Muscle of leg (tissue), 11 donors: Measurements from ENCODE around the gene UBE2J1. TPM values are rescaled to one million over a fixed set of nuclear protein-coding genes. Genes with fewer than 3 reads are reported as not detected.
"Not testable (repeated sequence)": the region's sequence is repeated elsewhere in the genome, so short reads cannot be mapped to it uniquely, and the experiment has no call there.

Experiments
- DNase-seq: peaks from one replicate; pipeline ENCODE4 v3.0.0; 2013
- H3K27ac ChIP-seq: one replicate; pipeline ENCODE4 v1.5.1; 2013; ENCODE audit warnings: mild to moderate bottlenecking, low read length, control low read depth
- H3K27me3 ChIP-seq: one replicate; pipeline ENCODE4 v1.6.1; 2013; ENCODE audit warnings: low read length; ENCODE audit not compliant: control insufficient read depth, insufficient read depth
- H3K36me3 ChIP-seq: one replicate; pipeline ENCODE4 v1.6.1; 2013; ENCODE audit warnings: low read length; ENCODE audit not compliant: control insufficient read depth, insufficient read depth
- H3K4me1 ChIP-seq: one replicate; pipeline ENCODE4 v1.6.1; 2013; ENCODE audit warnings: low read length; ENCODE audit not compliant: control insufficient read depth, insufficient read depth
- H3K4me3 ChIP-seq: one replicate; pipeline ENCODE4 v1.5.1; 2013; ENCODE audit warnings: low read length, control low read depth
- H3K9me3 ChIP-seq: replicated peaks from 2 replicates; pipeline ENCODE4 v1.6.1; 2013; ENCODE audit warnings: low read depth, low read length; ENCODE audit not compliant: control insufficient read depth
- WGBS: methylation state at CpG from one replicate; pipeline ENCODE4 v1.1.5; 2013; ENCODE audit warnings: missing lambda C conversion rate; ENCODE audit not compliant: insufficient coverage; 5-methylcytosine and 5-hydroxymethylcytosine counted together
- polyA plus RNA-seq, 8 donors: library from polyadenylated mRNA; unstranded; fragments of 120-200 nt; gene quantifications; one replicate each; pipeline versions ENCODE4 v1.2.1 to v1.2.3, GENCODE V29; 2013; ENCODE audit warnings: inconsistent platforms in 1 of 8, low replicate concordance in 1 of 8; ENCODE audit not compliant: insufficient read length in 8 of 8, insufficient read depth in 1 of 8
- total RNA-seq: library from RNA; stranded (reverse); fragments of 120-200 nt; gene quantifications from one replicate; pipeline ENCODE4 v1.2.4, GENCODE V29; 2013

The UBE2J1 gene
- total and polyA plus RNA-seq, 9 donors = 28.3 to 45.9 (median 36.2) TPM

- H3K4me3 ChIP-seq = no peak overlapping the region
- H3K27ac ChIP-seq = no peak overlapping the region
- H3K36me3 ChIP-seq = no peaks in the 10 kb centered on the region
- H3K4me1 ChIP-seq = peaks cover 41% of the 10 kb centered on the region
- H3K9me3 ChIP-seq = no peaks in the 10 kb centered on the region
- no peak for DNase-seq
- no peaks in the 10 kb centered on the region for H3K27me3 ChIP-seq
- WGBS = 100% methylated on average over 1 of the region's 2 CpGs
Observed at GRCh38 chr6:89295981-89296380, 56.5 kb downstream of the UBE2J1 start.

GRCh38 chr6:89295116-89295515 lies 57.4 kb downstream of the UBE2J1 start:
- not testable (repeated sequence) for H3K9me3 ChIP-seq, DNase-seq, H3K36me3 ChIP-seq, H3K4me3 ChIP-seq, H3K27me3 ChIP-seq, H3K27ac ChIP-seq
- H3K4me1 ChIP-seq = peaks cover 49% of the 10 kb centered on the region
- no CpG with 5 or more reads among the region's 1 CpG for WGBS

- Histone ChIP-seq H3K36me3 (no peaks in the 10 kb centered on the region), H3K27ac (no peak overlapping the region), H3K4me3 (no peak overlapping the region), H3K4me1 (peaks cover 18% of the 10 kb centered on the region), H3K9me3 (no peaks in the 10 kb centered on the region), H3K27me3 (no peaks in the 10 kb centered on the region)
- WGBS = 79% methylated on average over 11 of the region's 11 CpGs
- DNase-seq = no peak
Observed at GRCh38 chr6:89291256-89291819, 61.2 kb downstream of the UBE2J1 start.

- H3K27ac ChIP-seq = no peak overlapping the region
- no peak overlapping the region for H3K4me3 ChIP-seq
- WGBS = 79% methylated on average over 12 of the region's 13 CpGs
- peaks cover 17% of the 10 kb centered on the region for H3K4me1 ChIP-seq
- H3K9me3 ChIP-seq = no peaks in the 10 kb centered on the region
- H3K36me3 ChIP-seq = no peaks in the 10 kb centered on the region
- peak; percentile 24 for DNase-seq
- H3K27me3 ChIP-seq = no peaks in the 10 kb centered on the region
Observed at GRCh38 chr6:89290401-89291155, 61.9 kb downstream of the UBE2J1 start.

- no CpG with 5 or more reads among the region's 3 CpGs for WGBS
- no peak for DNase-seq
- H3K4me1 ChIP-seq = peaks cover 17% of the 10 kb centered on the region
- no peak overlapping the region for H3K4me3 ChIP-seq
- no peaks in the 10 kb centered on the region for H3K27me3 ChIP-seq
- H3K9me3 ChIP-seq = no peaks in the 10 kb centered on the region
- no peak overlapping the region for H3K27ac ChIP-seq
- H3K36me3 ChIP-seq = no peaks in the 10 kb centered on the region
Observed at GRCh38 chr6:89289710-89290109, 62.8 kb downstream of the UBE2J1 start.

- Histone ChIP-seq H3K4me1 (peaks cover 17% of the 10 kb centered on the region), H3K4me3 (no peak overlapping the region), H3K36me3 (no peaks in the 10 kb centered on the region), H3K27me3 (no peaks in the 10 kb centered on the region), H3K27ac (no peak overlapping the region), H3K9me3 (no peaks in the 10 kb centered on the region)
- WGBS = 83% methylated on average over 4 of the region's 9 CpGs
- DNase-seq = no peak
Observed at GRCh38 chr6:89287351-89288028, 65.0 kb downstream of the UBE2J1 start.

- WGBS = 0% methylated on average over 1 of the region's 6 CpGs
- Histone ChIP-seq H3K36me3 (no peaks in the 10 kb centered on the region), H3K4me3 (no peak overlapping the region), H3K27ac (no peak overlapping the region), H3K4me1 (peaks cover 13% of the 10 kb centered on the region), H3K9me3 (no peaks in the 10 kb centered on the region), H3K27me3 (no peaks in the 10 kb centered on the region)
- DNase-seq = no peak
Observed at GRCh38 chr6:89286516-89286915, 66.0 kb downstream of the UBE2J1 start.

GRCh38 chr6:89284963-89285735 lies 67.4 kb downstream of the UBE2J1 start:
- no peak overlapping the region for H3K4me3 ChIP-seq
- H3K27ac ChIP-seq = no peak overlapping the region
- H3K4me1 ChIP-seq = peaks cover 3% of the 10 kb centered on the region
- H3K36me3 ChIP-seq = no peaks in the 10 kb centered on the region
- no peak for DNase-seq
- H3K9me3 ChIP-seq = no peaks in the 10 kb centered on the region
- 88% methylated on average over 2 of the region's 15 CpGs for WGBS
- no peaks in the 10 kb centered on the region for H3K27me3 ChIP-seq

- no peaks in the 10 kb centered on the region for H3K36me3 ChIP-seq
- H3K27ac ChIP-seq = no peak overlapping the region
- no peaks in the 10 kb centered on the region for H3K4me1 ChIP-seq
- H3K4me3 ChIP-seq = no peak overlapping the region
- WGBS = 94% methylated on average over 1 of the region's 3 CpGs
- H3K9me3 ChIP-seq = no peaks in the 10 kb centered on the region
- no peaks in the 10 kb centered on the region for H3K27me3 ChIP-seq
- no peak for DNase-seq
Observed at GRCh38 chr6:89284081-89284480, 68.4 kb downstream of the UBE2J1 start.

- 87% methylated on average over 5 of the region's 9 CpGs for WGBS
- Histone ChIP-seq H3K4me3 (no peak overlapping the region), H3K36me3 (no peaks in the 10 kb centered on the region), H3K27me3 (no peaks in the 10 kb centered on the region), H3K27ac (no peak overlapping the region), H3K4me1 (no peaks in the 10 kb centered on the region), H3K9me3 (no peaks in the 10 kb centered on the region)
- DNase-seq = no peak
Observed at GRCh38 chr6:89282749-89283148, 69.8 kb downstream of the UBE2J1 start.
